ENCODE results near the gene IQCE. TPM values are rescaled to one million over a fixed set of nuclear protein-coding genes. Genes with fewer than 3 reads are reported as not detected.
A peak's percentile ranks its signal among the peaks of the same experiment; 100 is the strongest.

IQCE gene
- total and polyA plus RNA-seq, 2 experiments from 2014 or later: 18.0 to 41.4 TPM

GRCh38 chr7:2639181-2639681 lies 80.5 kb downstream of the IQCE start:
- Histone ChIP-seq H3K27me3 (no peaks in the 10 kb centered on the region), H3K36me3 (no peaks in the 10 kb centered on the region), H3K9me3 (ENCODE audit: low read depth) (no peaks in the 10 kb centered on the region), H3K27ac (peak overlapping the region; percentile 83), H3K4me1 (ENCODE audit: low read depth) (peaks cover 45% of the 10 kb centered on the region), H3K4me3 (no peak overlapping the region)
- no peak for TF ChIP-seq CTCF (IDR thresholded peaks at IDR 0.05; ENCODE audit: low read depth, low read length)
- no peak for DNase-seq (ENCODE audit: low read depth in 1 of 2, low spot score in 1 of 2)

GRCh38 chr7:2639695-2640481 lies 81.1 kb downstream of the IQCE start:
- Histone ChIP-seq H3K4me1 (ENCODE audit: low read depth) (peaks cover 42% of the 10 kb centered on the region), H3K27ac (peak overlapping the region; percentile 17), H3K9me3 (ENCODE audit: low read depth) (no peaks in the 10 kb centered on the region), H3K36me3 (no peaks in the 10 kb centered on the region), H3K4me3 (no peak overlapping the region), H3K27me3 (no peaks in the 10 kb centered on the region)
- no peak for TF ChIP-seq CTCF (IDR thresholded peaks at IDR 0.05; ENCODE audit: low read depth, low read length)
- no peak for DNase-seq (ENCODE audit: low read depth in 1 of 2, low spot score in 1 of 2)

DNA sequence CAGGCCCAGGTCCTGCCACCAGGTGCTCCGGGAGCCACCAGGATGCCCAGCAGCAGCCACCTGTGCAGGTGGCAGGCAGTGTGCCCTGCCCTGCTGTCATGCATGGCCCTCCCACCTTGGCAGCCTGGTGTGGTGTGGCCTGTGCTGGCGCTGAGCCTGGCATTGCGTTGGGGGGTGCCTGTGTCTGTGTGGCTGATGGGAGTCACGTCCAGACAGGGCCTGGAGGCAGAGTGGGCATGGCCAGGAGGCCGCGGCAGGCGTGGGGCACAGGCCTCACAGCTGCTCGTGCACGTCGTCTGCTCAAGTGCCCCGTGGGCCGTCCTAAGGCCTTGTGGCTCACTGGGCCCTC lies 81.7 kb downstream of the IQCE start:
- H3K27ac ChIP-seq: peak overlapping the region; percentile 79

GRCh38 chr7:2640846-2641316 lies 82.1 kb downstream of the IQCE start:
- no peaks in the 10 kb centered on the region for H3K9me3 ChIP-seq (ENCODE audit: low read depth)
- DNase-seq (ENCODE audit: low read depth in 1 of 2, low spot score in 1 of 2): no peak
- H3K36me3 ChIP-seq: no peaks in the 10 kb centered on the region
- H3K27ac ChIP-seq: peak overlapping the region; percentile 79
- TF ChIP-seq CTCF (IDR thresholded peaks at IDR 0.05; ENCODE audit: low read depth, low read length): no peak
- H3K27me3 ChIP-seq: no peaks in the 10 kb centered on the region
- peaks cover 48% of the 10 kb centered on the region for H3K4me1 ChIP-seq (ENCODE audit: low read depth)
- no peak overlapping the region for H3K4me3 ChIP-seq

More for the DNA sequence above, 81.7 kb downstream of the IQCE start:
- Histone ChIP-seq H3K36me3 (no peaks in the 10 kb centered on the region), H3K9me3 (ENCODE audit: low read depth) (no peaks in the 10 kb centered on the region), H3K4me1 (ENCODE audit: low read depth) (peaks cover 48% of the 10 kb centered on the region), H3K4me3 (no peak overlapping the region), H3K27me3 (no peaks in the 10 kb centered on the region)
- TF ChIP-seq CTCF (IDR thresholded peaks at IDR 0.05; ENCODE audit: low read depth, low read length): no peak
- DNase-seq (ENCODE audit: low read depth in 1 of 2, low spot score in 1 of 2): no peak

DNA sequence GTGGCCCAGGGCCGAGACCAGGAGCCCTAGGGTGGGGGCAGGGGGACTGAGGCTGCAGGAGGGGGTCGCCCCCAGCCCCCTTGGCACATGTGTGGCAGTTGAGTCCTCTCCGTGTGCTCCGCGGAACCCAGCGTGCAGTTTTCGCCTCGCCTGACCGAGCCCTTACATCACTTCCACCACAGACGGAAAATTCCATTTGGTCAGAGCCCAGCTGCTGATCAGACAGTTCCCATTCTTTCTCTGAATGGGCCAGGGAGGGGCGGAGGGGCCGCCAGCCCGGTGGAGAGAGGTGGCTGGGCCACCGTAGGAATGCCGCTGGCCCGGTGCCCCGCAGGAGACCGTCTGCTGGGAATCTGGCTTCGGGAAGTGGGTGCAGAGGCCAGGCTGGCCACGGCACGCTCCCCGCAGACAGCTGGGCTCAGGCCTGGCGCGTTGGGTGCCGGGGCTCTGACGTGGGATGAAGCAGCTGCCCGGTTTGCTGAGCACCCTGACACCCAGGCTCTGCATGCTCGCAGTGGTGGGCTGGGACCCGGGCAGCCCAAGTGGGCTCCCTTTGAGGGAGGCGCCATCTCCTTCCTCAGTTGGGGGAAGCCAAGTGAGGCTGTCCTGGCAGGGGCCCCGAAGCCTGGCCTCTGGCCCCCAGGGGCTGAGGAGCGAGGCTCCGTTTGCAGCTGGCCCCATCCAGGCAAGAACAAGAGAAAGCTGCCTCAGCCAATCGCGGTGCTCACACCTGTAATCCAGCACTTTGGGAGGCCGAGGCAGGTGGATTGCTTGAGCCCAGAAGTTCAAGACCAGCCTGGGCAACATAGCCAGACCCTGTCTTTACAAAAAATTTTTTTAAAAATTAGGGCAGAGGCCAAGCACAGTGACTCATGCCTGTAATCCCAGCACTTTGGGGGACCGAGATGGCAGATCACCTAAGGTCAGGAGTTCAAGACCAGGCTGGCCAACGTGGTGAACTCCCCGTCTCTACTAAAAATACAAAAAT lies 82.9 kb downstream of the IQCE start:
- H3K36me3 ChIP-seq: no peaks in the 10 kb centered on the region
- peak; percentile 82 to 98 for DNase-seq (ENCODE audit: low read depth in 1 of 2, low spot score in 1 of 2)
- no peaks in the 10 kb centered on the region for H3K27me3 ChIP-seq
- TF ChIP-seq CTCF (IDR thresholded peaks at IDR 0.05; ENCODE audit: low read depth, low read length): no peak
- peak overlapping the region; percentile 79 for H3K27ac ChIP-seq
- H3K9me3 ChIP-seq (ENCODE audit: low read depth): no peaks in the 10 kb centered on the region
- peaks cover 41% of the 10 kb centered on the region for H3K4me1 ChIP-seq (ENCODE audit: low read depth)
- H3K4me3 ChIP-seq: no peak overlapping the region

Data from cardiac muscle cell (in vitro differentiated cells and primary cell).